HG02943 (cell line): Measurements from ENCODE around the gene ASPHD1.
"Not testable (repeated sequence)": the region's sequence is repeated elsewhere in the genome, so short reads cannot be mapped to it uniquely, and the experiment has no call there.

ENCODE experiments used
- ATAC-seq: cut with Tn5 transposase; IDR thresholded peaks from one replicate; pipeline ENCODE4 v1.9.1; 2021; ENCODE audit warnings: mild to moderate bottlenecking, low read depth, moderate library complexity; ENCODE audit not compliant: unreplicated experiment

ASPHD1 gene

GRCh38 chr16:29927070-29927905, 27.0 kb downstream of the ASPHD1 start:
- no peak for ATAC-seq

GRCh38 chr16:29931750-29932149, 31.5 kb downstream of the ASPHD1 start:
- ATAC-seq: not testable (repeated sequence)

GRCh38 chr16:29940656-29941055, 40.4 kb downstream of the ASPHD1 start:
- ATAC-seq: no peak

GRCh38 chr16:29943846-29944799, 43.8 kb downstream of the ASPHD1 start:
- ATAC-seq: no peak

- no peak for ATAC-seq
These were observed 47.6 kb downstream of the ASPHD1 start for GRCh38 chr16:29947897-29948296.

DNA sequence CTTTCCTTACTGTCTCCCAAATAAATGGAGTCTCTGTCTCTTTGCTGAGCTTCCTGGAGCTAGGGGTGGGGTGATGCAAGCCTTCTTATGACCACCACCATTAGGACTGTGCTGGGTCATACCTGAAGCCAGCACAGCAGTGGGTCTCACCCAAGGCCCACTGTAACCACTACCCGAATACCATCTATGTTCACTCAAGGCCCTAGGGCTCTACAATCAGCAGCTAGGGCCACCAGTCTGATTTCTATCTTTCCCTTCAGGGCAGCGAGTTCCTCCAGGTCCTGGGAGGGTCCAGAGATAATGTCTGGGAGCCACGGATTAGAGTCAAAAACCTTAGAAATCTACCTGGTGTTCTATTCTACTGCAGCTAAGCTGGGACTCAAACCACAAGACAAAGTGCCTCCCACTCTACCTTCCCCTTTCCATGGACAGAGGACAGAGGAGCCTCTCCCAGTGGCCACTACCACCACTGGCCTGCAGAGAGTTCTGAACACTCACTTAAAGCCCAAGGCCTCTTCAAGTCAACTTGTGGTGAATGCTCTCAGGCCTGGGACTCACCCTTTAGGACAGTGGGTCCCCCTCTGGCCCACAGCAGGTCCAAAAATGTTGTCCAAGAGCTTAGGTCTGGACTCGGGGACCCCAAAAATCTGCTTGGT, 50.6 kb downstream of the ASPHD1 start:
- no peak for ATAC-seq

GRCh38 chr16:29951625-29952365, 51.5 kb downstream of the ASPHD1 start:
- no peak for ATAC-seq
